Endothelial cell (in vitro differentiated cells): Measurements from ENCODE around the gene MYL5. TPM values are rescaled to one million over a fixed set of nuclear protein-coding genes. Genes with fewer than 3 reads are reported as not detected.

Experiments used
- DNase-seq: peaks from one replicate; pipeline ENCODE4 v3.0.0; 2021; ENCODE audit warnings: low spot score
- H3K27ac Mint-ChIP-seq: one replicate; pipeline ENCODE4 v1.8.0; 2021; ENCODE audit warnings: mixed read lengths, inconsistent platforms; ENCODE audit not compliant: unreplicated experiment
- H3K27me3 Mint-ChIP-seq: one replicate; pipeline ENCODE4 v1.8.0; 2021; ENCODE audit warnings: mild to moderate bottlenecking, moderate library complexity, mixed read lengths, inconsistent platforms; ENCODE audit not compliant: unreplicated experiment
- H3K36me3 Mint-ChIP-seq: one replicate; pipeline ENCODE4 v1.8.0; 2021; ENCODE audit warnings: mild to moderate bottlenecking, low read depth, mixed read lengths, inconsistent platforms; ENCODE audit not compliant: unreplicated experiment
- H3K4me1 Mint-ChIP-seq: one replicate; pipeline ENCODE4 v1.8.0; 2021; ENCODE audit warnings: mild to moderate bottlenecking, mixed read lengths, inconsistent platforms; ENCODE audit not compliant: unreplicated experiment
- H3K4me3 Mint-ChIP-seq: one replicate; pipeline ENCODE4 v1.8.0; 2021; ENCODE audit warnings: mild to moderate bottlenecking, mixed read lengths, inconsistent platforms; ENCODE audit not compliant: unreplicated experiment
- H3K9me3 Mint-ChIP-seq: one replicate; pipeline ENCODE4 v1.8.0; 2021; ENCODE audit warnings: mixed read lengths, inconsistent platforms; ENCODE audit not compliant: unreplicated experiment
- CTCF ChIP-seq: fragments of 200-600 bp; sonication (generic); IDR thresholded peaks from one replicate; pipeline ENCODE4 v1.5.0; 2021; ENCODE audit warnings: antibody characterized with exemption; ENCODE audit not compliant: unreplicated experiment
- total RNA-seq: library from RNA; stranded (reverse); fragmentation: NEBNext Ultra II Directional; extraction: Animal tissue kit (Norgen Biotek cat#: 25700); gene quantifications from one replicate; pipeline ENCODE4 v1.2.1, GENCODE V29; 2021; ENCODE audit not compliant: unreplicated experiment

Gene MYL5
- total RNA-seq, 1 donor from 2014 or later = 23.2 TPM

GRCh38 chr4:629915-630641, 44.3 kb upstream of the MYL5 start:
- TF ChIP-seq CTCF = no peak
- Mint-ChIP-seq H3K27me3 (peaks cover 26% of the 10 kb centered on the region), H3K9me3 (peaks cover 6% of the 10 kb centered on the region), H3K27ac (no peak overlapping the region), H3K4me1 (no peaks in the 10 kb centered on the region), H3K4me3 (no peak overlapping the region), H3K36me3 (peaks cover 19% of the 10 kb centered on the region)
- DNase-seq = no peak

- no peak overlapping the region for H3K4me3 Mint-ChIP-seq
- DNase-seq = no peak
- H3K27ac Mint-ChIP-seq = no peak overlapping the region
- H3K36me3 Mint-ChIP-seq = peaks cover 19% of the 10 kb centered on the region
- peaks cover 6% of the 10 kb centered on the region for H3K9me3 Mint-ChIP-seq
- no peak for TF ChIP-seq CTCF
- H3K27me3 Mint-ChIP-seq = peaks cover 29% of the 10 kb centered on the region
- H3K4me1 Mint-ChIP-seq = no peaks in the 10 kb centered on the region
Measured at GRCh38 chr4:630656-631055, 43.7 kb upstream of the MYL5 start.

GRCh38 chr4:632196-632790, 42.0 kb upstream of the MYL5 start:
- Mint-ChIP-seq H3K27me3 (peaks cover 29% of the 10 kb centered on the region), H3K27ac (no peak overlapping the region), H3K9me3 (peaks cover 6% of the 10 kb centered on the region), H3K4me1 (no peaks in the 10 kb centered on the region), H3K36me3 (peaks cover 19% of the 10 kb centered on the region), H3K4me3 (peak overlapping the region; percentile 73)
- TF ChIP-seq CTCF = no peak
- DNase-seq = no peak

- H3K9me3 Mint-ChIP-seq = peaks cover 6% of the 10 kb centered on the region
- no peak for DNase-seq
- peaks cover 19% of the 10 kb centered on the region for H3K36me3 Mint-ChIP-seq
- H3K27me3 Mint-ChIP-seq = peaks cover 29% of the 10 kb centered on the region
- no peak for TF ChIP-seq CTCF
- peak overlapping the region; percentile 73 for H3K4me3 Mint-ChIP-seq
- no peaks in the 10 kb centered on the region for H3K4me1 Mint-ChIP-seq
- no peak overlapping the region for H3K27ac Mint-ChIP-seq
Measured at GRCh38 chr4:632926-633325, 41.4 kb upstream of the MYL5 start.

- no peaks in the 10 kb centered on the region for H3K4me1 Mint-ChIP-seq
- peaks cover 19% of the 10 kb centered on the region for H3K36me3 Mint-ChIP-seq
- H3K27ac Mint-ChIP-seq = no peak overlapping the region
- peaks cover 6% of the 10 kb centered on the region for H3K9me3 Mint-ChIP-seq
- H3K4me3 Mint-ChIP-seq = no peak overlapping the region
- no peak for TF ChIP-seq CTCF
- H3K27me3 Mint-ChIP-seq = peaks cover 29% of the 10 kb centered on the region
- no peak for DNase-seq
Measured at GRCh38 chr4:633406-633805, 40.9 kb upstream of the MYL5 start.
